OCI-LY3 (cell line): Measurements from ENCODE around the gene LAMA3.

Experiments
- EZH2phosphoT487 ChIP-seq: fragments of 200-600 bp; shearing (Covaris generic); IDR thresholded peaks from 2 replicates; pipeline ENCODE4 v1.6.1; 2018; ENCODE audit warnings: antibody characterized with exemption, mixed run types, low read depth
- TF ChIP-seq, protein P1 (sequence below): fragments of 200-600, 300-600 bp; sonication (generic); IDR thresholded peaks from 2 replicates; pipeline ENCODE4 v1.5.1; 2014; ENCODE audit warnings: antibody characterized with exemption, low read length, low read depth

- TF ChIP-seq, protein P1, sequence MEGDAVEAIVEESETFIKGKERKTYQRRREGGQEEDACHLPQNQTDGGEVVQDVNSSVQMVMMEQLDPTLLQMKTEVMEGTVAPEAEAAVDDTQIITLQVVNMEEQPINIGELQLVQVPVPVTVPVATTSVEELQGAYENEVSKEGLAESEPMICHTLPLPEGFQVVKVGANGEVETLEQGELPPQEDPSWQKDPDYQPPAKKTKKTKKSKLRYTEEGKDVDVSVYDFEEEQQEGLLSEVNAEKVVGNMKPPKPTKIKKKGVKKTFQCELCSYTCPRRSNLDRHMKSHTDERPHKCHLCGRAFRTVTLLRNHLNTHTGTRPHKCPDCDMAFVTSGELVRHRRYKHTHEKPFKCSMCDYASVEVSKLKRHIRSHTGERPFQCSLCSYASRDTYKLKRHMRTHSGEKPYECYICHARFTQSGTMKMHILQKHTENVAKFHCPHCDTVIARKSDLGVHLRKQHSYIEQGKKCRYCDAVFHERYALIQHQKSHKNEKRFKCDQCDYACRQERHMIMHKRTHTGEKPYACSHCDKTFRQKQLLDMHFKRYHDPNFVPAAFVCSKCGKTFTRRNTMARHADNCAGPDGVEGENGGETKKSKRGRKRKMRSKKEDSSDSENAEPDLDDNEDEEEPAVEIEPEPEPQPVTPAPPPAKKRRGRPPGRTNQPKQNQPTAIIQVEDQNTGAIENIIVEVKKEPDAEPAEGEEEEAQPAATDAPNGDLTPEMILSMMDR: no peak
- no peak for TF ChIP-seq EZH2phosphoT487
These were observed 198.2 kb downstream of the LAMA3 start for GRCh38 chr18:23887493-23887892.
